HG03108 (cell line): ENCODE measurements around the gene FAAP100.

Experiments
- ATAC-seq: cut with Tn5 transposase; IDR thresholded peaks from one replicate; pipeline ENCODE4 v1.9.1; 2021; ENCODE audit warnings: moderate library complexity; ENCODE audit not compliant: unreplicated experiment

The FAAP100 gene

GRCh38 chr17:81526662-81527571 lies 25.2 kb downstream of the FAAP100 start:
- ATAC-seq: no peak

- ATAC-seq: no peak
Measured at GRCh38 chr17:81524865-81525159, 27.3 kb downstream of the FAAP100 start.

- no peak for ATAC-seq
Measured at GRCh38 chr17:81524039-81524864, 27.9 kb downstream of the FAAP100 start.

GRCh38 chr17:81523402-81524038 lies 28.6 kb downstream of the FAAP100 start:
- no peak for ATAC-seq

GRCh38 chr17:81522491-81523401 lies 29.4 kb downstream of the FAAP100 start:
- ATAC-seq: no peak

GRCh38 chr17:81520021-81520901 lies 31.9 kb downstream of the FAAP100 start:
- ATAC-seq: no peak

GRCh38 chr17:81519284-81520020 lies 32.7 kb downstream of the FAAP100 start:
- ATAC-seq: no peak

GRCh38 chr17:81518785-81519283 lies 33.3 kb downstream of the FAAP100 start:
- no peak for ATAC-seq

- ATAC-seq: no peak
Measured at GRCh38 chr17:81518113-81518784, 33.9 kb downstream of the FAAP100 start.

- ATAC-seq: peak; percentile 28
Measured at GRCh38 chr17:81517339-81518112, 34.6 kb downstream of the FAAP100 start.

GRCh38 chr17:81517009-81517338 lies 35.2 kb downstream of the FAAP100 start:
- ATAC-seq: no peak

- no peak for ATAC-seq
Measured at GRCh38 chr17:81516439-81516838, 35.7 kb downstream of the FAAP100 start.

- ATAC-seq: no peak
Measured at GRCh38 chr17:81515530-81516041, 36.6 kb downstream of the FAAP100 start.

GRCh38 chr17:81514739-81515529 lies 37.2 kb downstream of the FAAP100 start:
- peak; percentile 30 for ATAC-seq

- no peak for ATAC-seq
Measured at GRCh38 chr17:81514489-81514738, 37.7 kb downstream of the FAAP100 start.

- no peak for ATAC-seq
Measured at GRCh38 chr17:81513753-81514488, 38.2 kb downstream of the FAAP100 start.
